Smooth muscle cell (in vitro differentiated cells): ENCODE measurements around the gene AQP3. TPM values are rescaled to one million over a fixed set of nuclear protein-coding genes. Genes with fewer than 3 reads are reported as not detected.

Source experiments
- DNase-seq: peaks from one replicate; lab custom pipeline; 2025; ENCODE audit not compliant: unreplicated experiment; lab: John Stamatoyannopoulos, UW
- H2AFZ ChIP-seq: fragments of 200-600 bp; sonication (generic); 2 replicates; pipeline ENCODE4 v1.6.0; 2016; ENCODE audit warnings: antibody characterized with exemption, low read depth, mild to moderate bottlenecking
- H3F3A ChIP-seq: fragments of 200-600 bp; sonication (generic); 2 replicates; pipeline ENCODE4 v1.6.0; 2017; ENCODE audit warnings: antibody characterized with exemption, low read depth
- H3K27ac ChIP-seq: fragments of 200-600 bp; sonication (generic); 2 replicates; pipeline ENCODE4 v1.5.1; 2016; ENCODE audit warnings: low read depth, mild to moderate bottlenecking
- H3K27me3 ChIP-seq: fragments of 200-600 bp; sonication (generic); 2 replicates; pipeline ENCODE4 v1.6.1; 2016; ENCODE audit warnings: low read depth, mild to moderate bottlenecking
- H3K36me3 ChIP-seq: fragments of 200-600 bp; sonication (generic); 2 replicates; pipeline ENCODE4 v1.5.1; 2016; ENCODE audit warnings: low read depth
- H3K4me1 ChIP-seq: fragments of 200-600 bp; sonication (generic); 2 replicates; pipeline ENCODE4 v1.5.1; 2016; ENCODE audit warnings: low read depth
- H3K4me2 ChIP-seq: fragments of 200-600 bp; sonication (generic); 2 replicates; pipeline ENCODE4 v1.6.0; 2016; ENCODE audit warnings: mild to moderate bottlenecking
- H3K4me3 ChIP-seq: fragments of 200-600 bp; sonication (generic); 2 replicates; pipeline ENCODE4 v1.5.1; 2016; ENCODE audit warnings: mild to moderate bottlenecking
- H3K79me2 ChIP-seq: fragments of 200-600 bp; sonication (generic); 2 replicates; pipeline ENCODE4 v1.6.0; 2016; ENCODE audit warnings: low read depth, mild to moderate bottlenecking
- H3K9ac ChIP-seq: fragments of 200-600 bp; sonication (generic); 2 replicates; pipeline ENCODE4 v1.6.0; 2016; ENCODE audit warnings: low read depth
- H3K9me3 ChIP-seq: fragments of 200-600 bp; sonication (generic); replicated peaks from 2 replicates; pipeline ENCODE4 v1.5.1; 2016; ENCODE audit warnings: low read depth
- H4K20me1 ChIP-seq: fragments of 200-600 bp; sonication (generic); 2 replicates; pipeline ENCODE4 v1.6.0; 2016; ENCODE audit warnings: low read depth
- CTCF ChIP-seq: fragments of 200-600 bp; sonication (generic); IDR thresholded peaks from 2 replicates; pipeline ENCODE4 v1.5.1; 2017; ENCODE audit warnings: borderline replicate concordance, mild to moderate bottlenecking, antibody characterized with exemption; ENCODE audit not compliant: insufficient read depth, poor library complexity, severe bottlenecking
- WGBS: methylation state at CpG from one replicate; pipeline ENCODE4 v1.1.7; 2016; ENCODE audit warnings: low lambda C conversion rate; 5-methylcytosine and 5-hydroxymethylcytosine counted together
- polyA plus RNA-seq: library from polyadenylated mRNA; unstranded; fragments of >200 nt; fragmentation: Nextera tagmentation; extraction: Ambion mirVana; gene quantifications from 2 replicates; pipeline ENCODE4 v1.2.1, GENCODE V29; 2016
- total RNA-seq: library from RNA; depleted of rRNA; stranded (reverse); fragments of >200 nt; gene quantifications from 2 replicates; pipeline ENCODE4 v1.2.3, GENCODE V29; 2014

AQP3 gene
- total and polyA plus RNA-seq, 2 experiments from 2014 or later, result 20.9 to 30.8 TPM

GRCh38 chr9:33440204-33440603 lies 7.2 kb downstream of the AQP3 start:
- Histone ChIP-seq H3K79me2 (no peaks in the 10 kb centered on the region), H3K9ac (no peak overlapping the region), H3K4me2 (no peak overlapping the region), H3K36me3 (no peaks in the 10 kb centered on the region), H3K9me3 (no peaks in the 10 kb centered on the region), H3K27me3 (no peaks in the 10 kb centered on the region), H4K20me1 (no peaks in the 10 kb centered on the region), H3K27ac (no peak overlapping the region), H3K4me3 (no peak overlapping the region), H3K4me1 (peaks cover 9% of the 10 kb centered on the region), H3F3A (no peaks in the 10 kb centered on the region), H2AFZ (no peak overlapping the region)
- WGBS, result 92% methylated on average over 7 of the region's 7 CpGs
- no peak for DNase-seq
- no peak for TF ChIP-seq CTCF

- Histone ChIP-seq H3K36me3 (no peaks in the 10 kb centered on the region), H3K4me1 (peaks cover 7% of the 10 kb centered on the region), H3K9me3 (no peaks in the 10 kb centered on the region), H3F3A (no peaks in the 10 kb centered on the region), H3K9ac (no peak overlapping the region), H3K4me2 (no peak overlapping the region), H3K27ac (no peak overlapping the region), H4K20me1 (no peaks in the 10 kb centered on the region), H3K79me2 (no peaks in the 10 kb centered on the region), H3K4me3 (no peak overlapping the region), H2AFZ (no peak overlapping the region), H3K27me3 (no peaks in the 10 kb centered on the region)
- TF ChIP-seq CTCF, result no peak
- WGBS, result 67% methylated on average over 6 of the region's 6 CpGs
- no peak for DNase-seq
Measured at GRCh38 chr9:33439731-33440130, 7.7 kb downstream of the AQP3 start.

- H3K4me2 ChIP-seq, result no peak overlapping the region
- H3K27ac ChIP-seq, result no peak overlapping the region
- WGBS, result 72% methylated on average over 7 of the region's 7 CpGs
- H2AFZ ChIP-seq, result no peak overlapping the region
- H3K4me3 ChIP-seq, result no peak overlapping the region
- H3K4me1 ChIP-seq, result peaks cover 7% of the 10 kb centered on the region
- no peak overlapping the region for H3K9ac ChIP-seq
- H3K36me3 ChIP-seq, result no peaks in the 10 kb centered on the region
- no peaks in the 10 kb centered on the region for H3K79me2 ChIP-seq
- no peaks in the 10 kb centered on the region for H4K20me1 ChIP-seq
- TF ChIP-seq CTCF, result no peak
- DNase-seq, result no peak
- no peaks in the 10 kb centered on the region for H3F3A ChIP-seq
- H3K9me3 ChIP-seq, result no peaks in the 10 kb centered on the region
- no peaks in the 10 kb centered on the region for H3K27me3 ChIP-seq
Measured at GRCh38 chr9:33438926-33439680, 8.3 kb downstream of the AQP3 start.

GRCh38 chr9:33437898-33438297 lies 9.5 kb downstream of the AQP3 start:
- no peaks in the 10 kb centered on the region for H3F3A ChIP-seq
- no peaks in the 10 kb centered on the region for H3K27me3 ChIP-seq
- no peaks in the 10 kb centered on the region for H3K36me3 ChIP-seq
- H3K9ac ChIP-seq, result no peak overlapping the region
- no peaks in the 10 kb centered on the region for H4K20me1 ChIP-seq
- peaks cover 7% of the 10 kb centered on the region for H3K4me1 ChIP-seq
- H3K4me3 ChIP-seq, result no peak overlapping the region
- no peak for DNase-seq
- H3K9me3 ChIP-seq, result no peaks in the 10 kb centered on the region
- no peak overlapping the region for H3K4me2 ChIP-seq
- no peak overlapping the region for H2AFZ ChIP-seq
- no peak for TF ChIP-seq CTCF
- WGBS, result 100% methylated on average over 1 of the region's 1 CpG
- H3K27ac ChIP-seq, result no peak overlapping the region
- no peaks in the 10 kb centered on the region for H3K79me2 ChIP-seq
